GM19324 (cell line): ENCODE results near the gene ZNF577.

Source experiments
- ATAC-seq: cut with Tn5 transposase; IDR thresholded peaks from one replicate; pipeline ENCODE4 v1.9.1; 2021; ENCODE audit warnings: mild to moderate bottlenecking, moderate library complexity; ENCODE audit not compliant: unreplicated experiment, low FRiP score

The ZNF577 gene

GRCh38 chr19:51882518-51882917 lies 5.2 kb downstream of the ZNF577 start:
- ATAC-seq, result no peak

- ATAC-seq, result no peak
Observed at GRCh38 chr19:51873097-51873496, 14.7 kb downstream of the ZNF577 start.

- ATAC-seq, result no peak
Observed at GRCh38 chr19:51861870-51862622, 25.7 kb downstream of the ZNF577 start.

- no peak for ATAC-seq
Observed at GRCh38 chr19:51837145-51837544, 50.6 kb downstream of the ZNF577 start.

GRCh38 chr19:51830274-51830673 lies 57.5 kb downstream of the ZNF577 start:
- no peak for ATAC-seq

- no peak for ATAC-seq
Observed at GRCh38 chr19:51824281-51825005, 63.3 kb downstream of the ZNF577 start.

- ATAC-seq, result no peak
Observed at GRCh38 chr19:51822946-51823345, 64.8 kb downstream of the ZNF577 start.

GRCh38 chr19:51822325-51822724 lies 65.4 kb downstream of the ZNF577 start:
- no peak for ATAC-seq

GRCh38 chr19:51821921-51822320 lies 65.8 kb downstream of the ZNF577 start:
- no peak for ATAC-seq

GRCh38 chr19:51821456-51821855 lies 66.3 kb downstream of the ZNF577 start:
- no peak for ATAC-seq
